Caco-2 (cell line): Measurements from ENCODE around the gene HOXD11. TPM values are rescaled to one million over a fixed set of nuclear protein-coding genes. Genes with fewer than 3 reads are reported as not detected.

ENCODE experiments used
- BruUV-seq: library from RNA; stranded (reverse); fragments of 400-500 nt; replicated peaks from 2 replicates; lab custom pipeline; 2021; lab: Mats Ljungman, UMichigan
- CTCF ChIA-PET: fragments of 300-600 bp; sonication (Branson Sonifier 250); formaldehyde crosslinking; loops from one replicate; lab custom pipeline; 2022; ENCODE audit warnings: antibody characterized with exemption; lab: Charles Lee
- POLR2A ChIA-PET: fragments of 300-600 bp; sonication (Branson Sonifier 250); formaldehyde crosslinking; loops from one replicate; lab custom pipeline; 2022; ENCODE audit warnings: antibody characterized with exemption; lab: Charles Lee
- DNase-seq, 2 experiments: peaks; one replicate each; pipeline versions ENCODE4 v3.0.0 to v3.0.0-alpha.2; 2020 to 2022
- H3K27me3 ChIP-seq: replicated peaks from 2 replicates; pipeline ENCODE4 v1.6.0; 2011; ENCODE audit warnings: low read length; ENCODE audit not compliant: control insufficient read depth, insufficient read depth
- H3K36me3 ChIP-seq: 2 replicates; pipeline ENCODE4 v1.5.1; 2011; ENCODE audit warnings: low read length; ENCODE audit not compliant: control insufficient read depth, insufficient read depth
- H3K4me1 ChIP-seq: fragments of 250-450 bp; sonication (Bioruptor Pico); 2 replicates; pipeline ENCODE4 v1.5.1; 2020; ENCODE audit warnings: mild to moderate bottlenecking
- H3K4me3 ChIP-seq: 2 replicates; pipeline ENCODE4 v1.5.1; 2011; ENCODE audit warnings: low read depth, mild to moderate bottlenecking, control low read depth, low read length
- H3K9me3 ChIP-seq: fragments of 250-450 bp; sonication (Bioruptor Pico); 2 replicates; pipeline ENCODE4 v1.5.1; 2020; ENCODE audit warnings: mild to moderate bottlenecking, moderate library complexity
- H3K27ac Mint-ChIP-seq: one replicate; pipeline ENCODE4 v1.8.0; 2022; ENCODE audit warnings: mixed read lengths; ENCODE audit not compliant: unreplicated experiment
- H3K27me3 Mint-ChIP-seq: one replicate; pipeline ENCODE4 v1.8.0; 2022; ENCODE audit warnings: mixed read lengths; ENCODE audit not compliant: insufficient read depth, unreplicated experiment
- H3K36me3 Mint-ChIP-seq: one replicate; pipeline ENCODE4 v1.8.0; 2022; ENCODE audit warnings: mild to moderate bottlenecking, mixed read lengths; ENCODE audit not compliant: insufficient read depth, unreplicated experiment
- H3K4me1 Mint-ChIP-seq: one replicate; pipeline ENCODE4 v1.8.0; 2022; ENCODE audit warnings: low read depth, mixed read lengths; ENCODE audit not compliant: unreplicated experiment
- H3K4me3 Mint-ChIP-seq: one replicate; pipeline ENCODE4 v1.8.0; 2022; ENCODE audit warnings: mild to moderate bottlenecking, moderate library complexity, mixed read lengths; ENCODE audit not compliant: unreplicated experiment
- H3K9me3 Mint-ChIP-seq: one replicate; pipeline ENCODE4 v1.8.0; 2022; ENCODE audit warnings: mixed read lengths; ENCODE audit not compliant: unreplicated experiment
- CTCF ChIP-seq, 2 experiments: fragments of 200-600 bp in 1 of 2; IDR thresholded peaks; 1 replicate in 1 of 2; 2 replicates in 1 of 2; pipeline versions ENCODE4 v1.5.1 to v1.8.0; 2011 to 2022; ENCODE audit warnings: antibody characterized with exemption in 1 of 2, control low read depth in 1 of 2, inconsistent platforms in 1 of 2, low read depth in 1 of 2, low read length in 1 of 2, mild to moderate bottlenecking in 1 of 2, moderate library complexity in 1 of 2; ENCODE audit not compliant: insufficient read depth in 1 of 2, severe bottlenecking in 1 of 2, unreplicated experiment in 1 of 2
- intact Hi-C: fragments of 100-400 bp; cut with micrococcal nuclease; formaldehyde crosslinking; loops from one replicate; pipeline ENCODE4 v1.10.0; 2022; ENCODE audit not compliant: unreplicated experiment
- total RNA-seq: library from RNA; stranded (reverse); gene quantifications from 2 replicates; pipeline ENCODE4 v1.2.3, GENCODE V29; 2022

The HOXD11 gene
- total RNA-seq, 1 experiment from 2014 or later, result not detected

- Histone ChIP-seq H3K36me3 (no peaks in the 10 kb centered on the region), H3K9me3 (no peaks in the 10 kb centered on the region), H3K4me3 (no peak overlapping the region), H3K27me3 (peaks cover 11% of the 10 kb centered on the region), H3K4me1 (peaks cover 9% of the 10 kb centered on the region; the same call in 1 of the 2 replicates)
- TF ChIP-seq CTCF (IDR thresholded peaks at IDR 0.05; ENCODE audit: insufficient read depth in 1 of 2, low read depth in 1 of 2, low read length in 1 of 2, severe bottlenecking in 1 of 2, unreplicated experiment in 1 of 2), result no peak
- H3K4me1 Mint-ChIP-seq, result no peaks in the 10 kb centered on the region
- CTCF ChIA-PET, result interaction anchor here (0.6 to 2.2 kb wide), 4 partner anchors 9 to 533 kb away, joined by 3 to 7 read pairs (median 4); no protein-coding TSS in a partner anchor
- H3K4me3 Mint-ChIP-seq, result no peak overlapping the region
- no peaks in the 10 kb centered on the region for H3K9me3 Mint-ChIP-seq
- POLR2A ChIA-PET, result no interaction called here
- peaks cover 69% of the 10 kb centered on the region for H3K27me3 Mint-ChIP-seq
- H3K36me3 Mint-ChIP-seq, result no peaks in the 10 kb centered on the region
- intact Hi-C loops, result loop anchor here (10.0 kb wide), 2 partner anchors 263 to 693 kb away; no protein-coding TSS in a partner anchor
- H3K27ac Mint-ChIP-seq, result no peak overlapping the region
- no TSS peak for BruUV-seq
- DNase-seq, result no peak
Observed at GRCh38 chr2:176121190-176122051, 14.3 kb downstream of the HOXD11 start.

- no peak for DNase-seq
- H3K4me3 ChIP-seq, result peak overlapping the region; percentile 28
- CTCF ChIA-PET, result interaction anchor here (1.0 to 2.2 kb wide), 3 partner anchors 10 to 339 kb away, joined by 3 to 7 read pairs (median 5); no protein-coding TSS in a partner anchor
- POLR2A ChIA-PET, result no interaction called here
- no peak for TF ChIP-seq CTCF (IDR thresholded peaks at IDR 0.05; ENCODE audit: insufficient read depth in 1 of 2, low read depth in 1 of 2, low read length in 1 of 2, severe bottlenecking in 1 of 2, unreplicated experiment in 1 of 2)
- Mint-ChIP-seq H3K9me3 (no peaks in the 10 kb centered on the region), H3K36me3 (no peaks in the 10 kb centered on the region), H3K27me3 (peaks cover 66% of the 10 kb centered on the region), H3K4me3 (peak overlapping the region; percentile 72), H3K4me1 (no peaks in the 10 kb centered on the region), H3K27ac (no peak overlapping the region)
- BruUV-seq, result no TSS peak
- peaks cover 11% of the 10 kb centered on the region for H3K27me3 ChIP-seq
- no peaks in the 10 kb centered on the region for H3K36me3 ChIP-seq
- intact Hi-C loops, result loop anchor here (10.0 kb wide), 2 partner anchors 263 to 693 kb away; no protein-coding TSS in a partner anchor
- H3K9me3 ChIP-seq, result no peaks in the 10 kb centered on the region
- H3K4me1 ChIP-seq, result peaks cover 10% of the 10 kb centered on the region; the same call in 1 of the 2 replicates
Observed at GRCh38 chr2:176122052-176122682, 15.1 kb downstream of the HOXD11 start.
